A673 (cell line): ENCODE measurements around the gene BEX3. TPM values are rescaled to one million over a fixed set of nuclear protein-coding genes. Genes with fewer than 3 reads are reported as not detected.
A peak's percentile ranks its signal among the peaks of the same experiment; 100 is the strongest.

ENCODE experiments used
- BruUV-seq: library from RNA; stranded (reverse); fragments of 400-500 nt; replicated peaks from 2 replicates; lab custom pipeline; 2021; lab: Mats Ljungman, UMichigan
- CTCF ChIA-PET: fragments of 300-600 bp; sonication (Branson Sonifier 250); formaldehyde crosslinking; loops from one replicate; lab custom pipeline; 2022; ENCODE audit warnings: antibody characterized with exemption; lab: Charles Lee
- POLR2A ChIA-PET: fragments of 300-600 bp; sonication (Branson Sonifier 250); formaldehyde crosslinking; loops from one replicate; lab custom pipeline; 2022; ENCODE audit warnings: antibody characterized with exemption; ENCODE audit not compliant: low non-redundant PET; lab: Charles Lee
- DNase-seq: peaks from one replicate; pipeline ENCODE4 v3.0.0-alpha.2; 2015; ENCODE audit warnings: low spot score
- H3K27ac ChIP-seq: fragments of 200-600 bp; sonication (generic); 2 replicates; pipeline ENCODE4 v1.5.1; 2016; ENCODE audit warnings: mixed run types, low read depth, mild to moderate bottlenecking, mixed read lengths, antibody characterized with exemption, low read length; ENCODE audit not compliant: poor library complexity, severe bottlenecking
- H3K27me3 ChIP-seq: fragments of 200-600 bp; sonication (generic); replicated peaks from 2 replicates; pipeline ENCODE4 v1.6.1; 2017; ENCODE audit warnings: mixed run types, low read depth, mild to moderate bottlenecking, mixed read lengths, antibody characterized with exemption, low read length; ENCODE audit not compliant: insufficient read depth, poor library complexity
- H3K36me3 ChIP-seq: fragments of 200-600 bp; sonication (generic); 2 replicates; pipeline ENCODE4 v1.6.1; 2016; ENCODE audit warnings: mixed run types, mild to moderate bottlenecking, mixed read lengths, antibody characterized with exemption, low read length; ENCODE audit not compliant: insufficient read depth, poor library complexity, severe bottlenecking
- H3K4me1 ChIP-seq: fragments of 200-600 bp; sonication (generic); 2 replicates; pipeline ENCODE4 v1.6.1; 2017; ENCODE audit warnings: mixed run types, mild to moderate bottlenecking, mixed read lengths, antibody characterized with exemption, low read length; ENCODE audit not compliant: insufficient read depth, poor library complexity, severe bottlenecking
- H3K4me3 ChIP-seq: fragments of 200-600 bp; sonication (generic); 2 replicates; pipeline ENCODE4 v1.5.1; 2016; ENCODE audit warnings: low read depth, mixed run types, mild to moderate bottlenecking, mixed read lengths, low read length; ENCODE audit not compliant: poor library complexity, severe bottlenecking
- H3K9me3 ChIP-seq: fragments of 200-600 bp; sonication (generic); 2 replicates; pipeline ENCODE4 v1.6.1; 2016; ENCODE audit warnings: mixed run types, low read depth, mild to moderate bottlenecking, mixed read lengths, antibody characterized with exemption, low read length; ENCODE audit not compliant: poor library complexity, severe bottlenecking
- CTCF ChIP-seq: fragments of 300-800, 200-600 bp; sonication (generic); conservative IDR thresholded peaks from 2 replicates; pipeline ENCODE4 v1.5.1; 2017; ENCODE audit warnings: low read depth, mild to moderate bottlenecking, antibody characterized with exemption, low read length, moderate library complexity, mixed read lengths
- EZH2 ChIP-seq: fragments of 200-600 bp; sonication (generic); IDR thresholded peaks from 2 replicates; pipeline ENCODE4 v1.6.1; 2017; ENCODE audit warnings: borderline replicate concordance, low read depth, mild to moderate bottlenecking, mixed read lengths, antibody characterized with exemption, low read length; ENCODE audit not compliant: poor library complexity, severe bottlenecking
- intact Hi-C: fragments of 100-400 bp; cut with micrococcal nuclease; formaldehyde crosslinking; loops from one replicate; pipeline ENCODE4 v1.10.0; 2022; ENCODE audit not compliant: unreplicated experiment
- total RNA-seq: library from RNA; stranded (reverse); gene quantifications from 2 replicates; pipeline ENCODE4 v1.2.3, GENCODE V29; 2021

Gene BEX3
- total RNA-seq, 1 experiment from 2014 or later = 254 TPM

- peaks cover 2% of the 10 kb centered on the region for H3K4me1 ChIP-seq
- BruUV-seq = no TSS peak
Observed at GRCh38 chrX:103372886-103373285, 3.5 kb upstream of the BEX3 start.

GRCh38 chrX:103373581-103373980 is 2.8 kb upstream of the BEX3 start:
- Histone ChIP-seq H3K4me1 (peaks cover 4% of the 10 kb centered on the region), H3K27ac (no peak overlapping the region), H3K36me3 (peaks cover 3% of the 10 kb centered on the region), H3K27me3 (no peaks in the 10 kb centered on the region), H3K4me3 (no peak overlapping the region), H3K9me3 (no peaks in the 10 kb centered on the region)
- BruUV-seq = no TSS peak
- TF ChIP-seq CTCF (no peak), EZH2 (no peak)
- CTCF ChIA-PET = no interaction called here
- intact Hi-C loops = no loop called here
- POLR2A ChIA-PET = no interaction called here
- no peak for DNase-seq

More at GRCh38 chrX:103372886-103373285, 3.5 kb upstream of the BEX3 start:
- TF ChIP-seq CTCF (no peak), EZH2 (no peak)
- Histone ChIP-seq H3K36me3 (no peaks in the 10 kb centered on the region), H3K27me3 (no peaks in the 10 kb centered on the region), H3K9me3 (no peaks in the 10 kb centered on the region), H3K27ac (no peak overlapping the region), H3K4me3 (no peak overlapping the region)
- DNase-seq = no peak
- intact Hi-C loops = no loop called here
- CTCF ChIA-PET = no interaction called here
- POLR2A ChIA-PET = no interaction called here

- POLR2A ChIA-PET = interaction anchor here (0.7 kb wide), 1 partner anchor 269 kb away, joined by 10 read pairs; no protein-coding TSS in a partner anchor
- intact Hi-C loops = no loop called here
Observed at GRCh38 chrX:103376979-103377324, 614 bp downstream of the BEX3 start.

More at GRCh38 chrX:103376979-103377324, 614 bp downstream of the BEX3 start:
- no peak for TF ChIP-seq CTCF
- no peak for TF ChIP-seq EZH2
- CTCF ChIA-PET = interaction anchor here (0.7 to 1.0 kb wide), 2 partner anchors 87 to 96 kb away, joined by 3 to 10 read pairs; no protein-coding TSS in a partner anchor
- Histone ChIP-seq H3K4me1 (peaks cover 4% of the 10 kb centered on the region), H3K27ac (peak overlapping the region; percentile 86), H3K36me3 (peaks cover 13% of the 10 kb centered on the region), H3K27me3 (no peaks in the 10 kb centered on the region), H3K4me3 (peak overlapping the region; percentile 64), H3K9me3 (no peaks in the 10 kb centered on the region)
- BruUV-seq = no TSS peak
- peak; percentile 43 for DNase-seq
